Measurements from ENCODE around the gene EPB41L4B.

Gene EPB41L4B

GRCh38 chr9:109297899-109298298 lies 23.0 kb downstream of the EPB41L4B start:
- TF ChIP-seq ZNF776 (tag by site-specific recombination; IDR thresholded peaks at IDR 0.05; ENCODE audit: borderline replicate concordance) = no peak
- no peak for TF ChIP-seq ZNF664 (tag by site-specific recombination; IDR thresholded peaks at IDR 0.05)
- no peak for TF ChIP-seq ZNF10 (tag by site-specific recombination; IDR thresholded peaks at IDR 0.05)
- no peak for TF ChIP-seq ELK4 (IDR thresholded peaks at IDR 0.05; ENCODE audit: borderline replicate concordance, low read depth, low read length)
- TF ChIP-seq BCL11A (tag by site-specific recombination; IDR thresholded peaks at IDR 0.05; ENCODE audit: low read depth) = no peak
- TF ChIP-seq HOXA7 (CRISPR knock-in tag; IDR thresholded peaks at IDR 0.05; ENCODE audit: borderline replicate concordance) = no peak
- TF ChIP-seq FEZF1 (tag by site-specific recombination; IDR thresholded peaks at IDR 0.05) = no peak
- no peak for TF ChIP-seq ZNF639 (tag by site-specific recombination; IDR thresholded peaks at IDR 0.05)
- ChIA-PET CTCF (interaction anchor here (0.6 to 1.1 kb wide), 3 partner anchors 10 to 54 kb away, joined by 3 to 4 read pairs (median 3); no protein-coding TSS in a partner anchor), POLR2A (no interaction called here)
- H3K9me3 ChIP-seq (ENCODE audit: control insufficient read depth, insufficient read depth, low read depth, low read length) = no peaks in the 10 kb centered on the region
- no peaks in the 10 kb centered on the region for H3K36me3 ChIP-seq (ENCODE audit: control insufficient read depth in 2 of 2, insufficient read depth in 1 of 2, low read length in 2 of 2)
- no peak overlapping the region for H3K27ac ChIP-seq (ENCODE audit: extremely low read depth, low read depth, low read length)
- no peaks in the 10 kb centered on the region for H3K4me1 ChIP-seq (ENCODE audit: control insufficient read depth, insufficient read depth, low read length)
- no peak overlapping the region for H3K4me3 ChIP-seq (ENCODE audit: low read depth, low read length)

- POLR2A ChIA-PET = interaction anchor here (0.7 kb wide), 1 partner anchor 12 kb away, joined by 3 read pairs; no protein-coding TSS in a partner anchor
- CTCF ChIA-PET = interaction anchor here (0.6 kb wide), 1 partner anchor 50 kb away, joined by 3 read pairs; no protein-coding TSS in a partner anchor
- Histone ChIP-seq H3K4me3 (ENCODE audit: low read depth, low read length) (no peak overlapping the region), H3K9me3 (ENCODE audit: control insufficient read depth, insufficient read depth, low read depth, low read length) (no peaks in the 10 kb centered on the region), H3K4me1 (ENCODE audit: control insufficient read depth, insufficient read depth, low read length) (no peaks in the 10 kb centered on the region), H3K27ac (ENCODE audit: extremely low read depth, low read depth, low read length) (no peak overlapping the region), H3K36me3 (ENCODE audit: control insufficient read depth in 2 of 2, insufficient read depth in 1 of 2, low read length in 2 of 2) (no peaks in the 10 kb centered on the region)
- TF ChIP-seq ZNF146 (tag by site-specific recombination; IDR thresholded peaks at IDR 0.05) (no peak), SP7 (tag by site-specific recombination; IDR thresholded peaks at IDR 0.05) (peak; percentile 26; the same call in 1 of the 2 replicates), ZNF548 (tag by site-specific recombination; IDR thresholded peaks at IDR 0.05) (no peak), PRDM6 (tag by site-specific recombination; IDR thresholded peaks at IDR 0.05) (peak; percentile 81), ZNF138 (tag by site-specific recombination; IDR thresholded peaks at IDR 0.05; ENCODE audit: borderline replicate concordance) (no peak), ZNF623 (tag by site-specific recombination; IDR thresholded peaks at IDR 0.05) (no peak), ZNF302 (tag by site-specific recombination; IDR thresholded peaks at IDR 0.05; ENCODE audit: low read depth) (no peak), ZBTB20 (tag by site-specific recombination; IDR thresholded peaks at IDR 0.05) (peak; percentile 44; the same call in 1 of the 2 replicates)
Observed at GRCh38 chr9:109295221-109296130, 25.4 kb downstream of the EPB41L4B start.

GRCh38 chr9:109290385-109290784 lies 30.5 kb downstream of the EPB41L4B start:
- no peaks in the 10 kb centered on the region for H3K4me1 ChIP-seq (ENCODE audit: control insufficient read depth, insufficient read depth, low read length)
- ChIA-PET CTCF (no interaction called here), POLR2A (no interaction called here)
- no peak overlapping the region for H3K4me3 ChIP-seq (ENCODE audit: low read depth, low read length)
- no peaks in the 10 kb centered on the region for H3K9me3 ChIP-seq (ENCODE audit: control insufficient read depth, insufficient read depth, low read depth, low read length)
- H3K27ac ChIP-seq (ENCODE audit: extremely low read depth, low read depth, low read length) = no peak overlapping the region
- no peaks in the 10 kb centered on the region for H3K36me3 ChIP-seq (ENCODE audit: control insufficient read depth in 2 of 2, insufficient read depth in 1 of 2, low read length in 2 of 2)
- TF ChIP-seq ZNF416 (tag by site-specific recombination; IDR thresholded peaks at IDR 0.05) (no peak), KLF10 (tag by site-specific recombination; IDR thresholded peaks at IDR 0.05) (no peak), ZNF843 (tag by site-specific recombination; IDR thresholded peaks at IDR 0.05) (no peak), ZFP69B (tag by site-specific recombination; IDR thresholded peaks at IDR 0.05) (no peak), ZNF16 (tag by site-specific recombination; IDR thresholded peaks at IDR 0.05; ENCODE audit: low read depth) (no peak), ZFP37 (tag by site-specific recombination; IDR thresholded peaks at IDR 0.05) (no peak), IKZF3 (tag by site-specific recombination; IDR thresholded peaks at IDR 0.05) (no peak), KLF7 (tag by site-specific recombination; IDR thresholded peaks at IDR 0.05; ENCODE audit: borderline replicate concordance) (no peak), HIC1 (tag by site-specific recombination; IDR thresholded peaks at IDR 0.05) (no peak), ZNF549 (tag by site-specific recombination; IDR thresholded peaks at IDR 0.05) (no peak)

Data from HEK293 (cell line).